HepG2 (cell line): ENCODE results near the gene SF1. TPM values are rescaled to one million over a fixed set of nuclear protein-coding genes. Genes with fewer than 3 reads are reported as not detected.

ENCODE experiments used
- ETV5 ChIP-seq: IDR thresholded peaks from 2 replicates; pipeline ENCODE4 v1.6.1; 2018; ENCODE audit warnings: missing biosample characterization, missing genetic modification reagents, inconsistent platforms, borderline replicate concordance
- HOXA7 ChIP-seq: sonication (generic); formaldehyde crosslinking; IDR thresholded peaks from 2 replicates; pipeline ENCODE4 v1.8.1; 2022; ENCODE audit warnings: mild to moderate bottlenecking, missing genetic modification reagents, moderate library complexity
- IRF2 ChIP-seq: IDR thresholded peaks from 2 replicates; pipeline ENCODE4 v1.6.1; 2018; ENCODE audit warnings: missing genetic modification reagents, missing compliant biosample characterization
- KDM2A ChIP-seq: sonication (generic); formaldehyde crosslinking; IDR thresholded peaks from 2 replicates; pipeline ENCODE4 v1.4.0; 2020; ENCODE audit warnings: low read depth, missing genetic modification reagents, borderline replicate concordance
- MYC ChIP-seq: sonication (generic); formaldehyde crosslinking; IDR thresholded peaks from 2 replicates; pipeline ENCODE4 v1.9.0; 2021; ENCODE audit warnings: missing genetic modification reagents, borderline replicate concordance
- NAIF1 ChIP-seq: sonication (generic); formaldehyde crosslinking; IDR thresholded peaks from 2 replicates; pipeline ENCODE4 v1.5.0; 2020; ENCODE audit warnings: mild to moderate bottlenecking, missing genetic modification reagents, borderline replicate concordance
- NCOR1 ChIP-seq: fragments of 200-600 bp; sonication (generic); IDR thresholded peaks from 2 replicates; pipeline ENCODE4 v1.7.0; 2017; ENCODE audit warnings: antibody characterized with exemption, low read length, borderline replicate concordance
- NFKB2 ChIP-seq: sonication (generic); formaldehyde crosslinking; IDR thresholded peaks from 2 replicates; pipeline ENCODE4 v1.4.0; 2020; ENCODE audit warnings: missing genetic modification reagents, borderline replicate concordance
- RAD21 ChIP-seq: fragments of 450-650 bp; formaldehyde crosslinking; IDR thresholded peaks from 2 replicates; pipeline ENCODE4 v1.5.0; 2020; ENCODE audit warnings: mild to moderate bottlenecking
- RARG ChIP-seq: sonication (generic); formaldehyde crosslinking; IDR thresholded peaks from 2 replicates; pipeline ENCODE4 v1.4.0; 2020; ENCODE audit warnings: low read depth, mild to moderate bottlenecking, missing genetic modification reagents
- SKIL ChIP-seq: sonication (generic); formaldehyde crosslinking; IDR thresholded peaks from 2 replicates; pipeline ENCODE4 v1.8.0; 2022; ENCODE audit warnings: missing genetic modification reagents, mild to moderate bottlenecking, moderate library complexity, borderline replicate concordance
- SP140L ChIP-seq: sonication (generic); formaldehyde crosslinking; IDR thresholded peaks from 2 replicates; pipeline ENCODE4 v1.4.0; 2020; ENCODE audit warnings: missing genetic modification reagents, borderline replicate concordance
- TBX3 ChIP-seq: fragments of 450-650 bp; IDR thresholded peaks from 2 replicates; pipeline ENCODE4 v1.6.1; 2017; ENCODE audit warnings: antibody characterized with exemption, mild to moderate bottlenecking, inconsistent platforms, borderline replicate concordance
- ZNF138 ChIP-seq: sonication (generic); formaldehyde crosslinking; IDR thresholded peaks from 2 replicates; pipeline ENCODE4 v1.5.0; 2020; ENCODE audit warnings: mild to moderate bottlenecking, low read depth, missing genetic modification reagents
- ZNF230 ChIP-seq: sonication (generic); formaldehyde crosslinking; IDR thresholded peaks from 2 replicates; pipeline ENCODE4 v1.4.0; 2020; ENCODE audit warnings: mild to moderate bottlenecking, missing genetic modification reagents
- ZNF317 ChIP-seq: sonication (generic); formaldehyde crosslinking; IDR thresholded peaks from 2 replicates; pipeline ENCODE4 v1.5.0; 2020; ENCODE audit warnings: mild to moderate bottlenecking, missing genetic modification reagents
- ZNF44 ChIP-seq: sonication (generic); formaldehyde crosslinking; IDR thresholded peaks from 2 replicates; pipeline ENCODE4 v1.5.1; 2020; ENCODE audit warnings: mild to moderate bottlenecking, missing genetic modification reagents
- ZNF446 ChIP-seq: sonication (generic); formaldehyde crosslinking; IDR thresholded peaks from 2 replicates; pipeline ENCODE4 v1.5.0; 2020; ENCODE audit warnings: mild to moderate bottlenecking, missing genetic modification reagents
- ZNF547 ChIP-seq: sonication (generic); formaldehyde crosslinking; IDR thresholded peaks from 2 replicates; pipeline ENCODE4 v1.5.1; 2020; ENCODE audit warnings: mild to moderate bottlenecking, missing genetic modification reagents
- ZNF556 ChIP-seq: sonication (generic); formaldehyde crosslinking; IDR thresholded peaks from 2 replicates; pipeline ENCODE4 v1.4.0; 2020; ENCODE audit warnings: mild to moderate bottlenecking, missing genetic modification reagents, borderline replicate concordance
- polyA plus RNA-seq, 8 experiments: library from polyadenylated mRNA; depleted of rRNA in 3 of 8; stranded (reverse) in 7 of 8; unstranded in 1 of 8; fragments of >200 nt; fragmentation: Illumina TruSeq in 4 of 8; extraction: Trizol in 4 of 8; gene quantifications; 2 replicates each; pipeline versions ENCODE4 v1.2.1 to v1.2.3, GENCODE V29; 2011 to 2016; ENCODE audit warnings: low read depth in 4 of 8, missing spikeins in 1 of 8, mixed read lengths in 1 of 8; ENCODE audit not compliant: insufficient read depth in 1 of 8
- total RNA-seq, 5 experiments: library from RNA; depleted of rRNA; stranded (reverse); fragments of >200 nt; fragmentation: Illumina TruSeq; extraction: Trizol; gene quantifications; 2 replicates each; pipeline ENCODE4 v1.2.3, GENCODE V29; 2016; ENCODE audit warnings: low read depth in 1 of 5
- TF ChIP-seq, protein P1 (sequence below): sonication (generic); formaldehyde crosslinking; IDR thresholded peaks from 2 replicates; pipeline ENCODE4 v1.8.1; 2023; ENCODE audit warnings: mild to moderate bottlenecking, inconsistent platforms, moderate library complexity, missing genetic modification reagents, borderline replicate concordance
- TF ChIP-seq, protein P2 (sequence below), 2 experiments: sonication (generic) in 1 of 2; formaldehyde crosslinking in 1 of 2; IDR thresholded peaks; 2 replicates each; pipeline versions ENCODE4 v1.4.0 to v1.6.1; 2016 to 2020; ENCODE audit warnings: borderline replicate concordance in 1 of 2, low read depth in 1 of 2, mild to moderate bottlenecking in 1 of 2, missing genetic modification reagents in 1 of 2

The SF1 gene
- total and polyA plus RNA-seq, 2 of the 13 experiments (the other 11 are each of a cell fraction or from before 2014, with no cell fraction given): 55.5 to 70.4 TPM

GRCh38 chr11:64810271-64810890, 32.0 kb upstream of the SF1 start, which contains the start of gene MEN1 (continued):
- TF ChIP-seq, protein P1, sequence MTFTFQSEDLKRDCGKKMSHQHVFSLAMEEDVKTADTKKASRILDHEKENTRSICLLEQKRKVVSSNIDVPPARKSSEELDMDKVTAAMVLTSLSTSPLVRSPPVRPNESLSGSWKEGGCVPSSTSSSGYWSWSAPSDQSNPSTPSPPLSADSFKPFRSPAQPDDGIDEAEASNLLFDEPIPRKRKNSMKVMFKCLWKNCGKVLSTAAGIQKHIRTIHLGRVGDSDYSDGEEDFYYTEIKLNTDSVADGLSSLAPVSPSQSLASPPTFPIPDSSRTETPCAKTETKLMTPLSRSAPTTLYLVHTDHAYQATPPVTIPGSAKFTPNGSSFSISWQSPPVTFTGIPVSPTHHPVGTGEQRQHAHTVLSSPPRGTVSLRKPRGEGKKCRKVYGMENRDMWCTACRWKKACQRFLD (CRISPR knock-in tag): no peak; the same call in 1 of the 2 replicates
- no peak; the same call in 1 of the 2 replicates for TF ChIP-seq NCOR1
- no peak for TF ChIP-seq ZNF138 (CRISPR knock-in tag)
- no peak for TF ChIP-seq SP140L (CRISPR knock-in tag)
- TF ChIP-seq NFKB2: peak; percentile 59; the same call in 1 of the 2 replicates
- no peak for TF ChIP-seq SKIL (CRISPR knock-in tag)
- no peak for TF ChIP-seq ZNF317 (CRISPR knock-in tag)
- TF ChIP-seq ZNF547 (CRISPR knock-in tag): peak; percentile 54; the same call in 1 of the 2 replicates
- peak; percentile 64; the same call in 1 of the 2 replicates for TF ChIP-seq NAIF1 (CRISPR knock-in tag)
- TF ChIP-seq TBX3: peak; percentile 19; the same call in 1 of the 2 replicates
- peak; percentile 54 for TF ChIP-seq KDM2A (CRISPR knock-in tag)
- TF ChIP-seq, protein P2, sequence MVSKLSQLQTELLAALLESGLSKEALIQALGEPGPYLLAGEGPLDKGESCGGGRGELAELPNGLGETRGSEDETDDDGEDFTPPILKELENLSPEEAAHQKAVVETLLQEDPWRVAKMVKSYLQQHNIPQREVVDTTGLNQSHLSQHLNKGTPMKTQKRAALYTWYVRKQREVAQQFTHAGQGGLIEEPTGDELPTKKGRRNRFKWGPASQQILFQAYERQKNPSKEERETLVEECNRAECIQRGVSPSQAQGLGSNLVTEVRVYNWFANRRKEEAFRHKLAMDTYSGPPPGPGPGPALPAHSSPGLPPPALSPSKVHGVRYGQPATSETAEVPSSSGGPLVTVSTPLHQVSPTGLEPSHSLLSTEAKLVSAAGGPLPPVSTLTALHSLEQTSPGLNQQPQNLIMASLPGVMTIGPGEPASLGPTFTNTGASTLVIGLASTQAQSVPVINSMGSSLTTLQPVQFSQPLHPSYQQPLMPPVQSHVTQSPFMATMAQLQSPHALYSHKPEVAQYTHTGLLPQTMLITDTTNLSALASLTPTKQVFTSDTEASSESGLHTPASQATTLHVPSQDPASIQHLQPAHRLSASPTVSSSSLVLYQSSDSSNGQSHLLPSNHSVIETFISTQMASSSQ (IDR thresholded peaks at IDR 0.05; ENCODE audit: low read depth): no peak; the same call in 1 of the 2 replicates
- TF ChIP-seq, protein P2 (CRISPR knock-in tag; IDR thresholded peaks at IDR 0.05; ENCODE audit: borderline replicate concordance): peak; percentile 55; the same call in 1 of the 2 replicates
- peak; percentile 67 for TF ChIP-seq MYC
- 0 out of 2 replicates have a peak, but pooled peaks have one; percentile 24 for TF ChIP-seq ZNF230 (CRISPR knock-in tag)
- TF ChIP-seq ZNF446 (CRISPR knock-in tag): 0 out of 2 replicates have a peak, but pooled peaks have one; percentile 37
- no peak for TF ChIP-seq RAD21
- TF ChIP-seq IRF2 (CRISPR knock-in tag): peak; percentile 87
- TF ChIP-seq ZNF556 (CRISPR knock-in tag): peak; percentile 83; the same call in 1 of the 2 replicates
- TF ChIP-seq RARG (CRISPR knock-in tag): no peak
- peak; percentile 72; the same call in 1 of the 2 replicates for TF ChIP-seq ETV5
- peak; percentile 77; the same call in 1 of the 2 replicates for TF ChIP-seq ZNF44 (CRISPR knock-in tag)
- TF ChIP-seq HOXA7 (CRISPR knock-in tag): no peak
